HEK293 (cell line): ENCODE data around the gene RASL11B.

ENCODE experiments used
- CTCF ChIA-PET: fragments of 350-600 bp; formaldehyde crosslinking; extraction: SDS; loops from one replicate; lab custom pipeline; 2021; ENCODE audit warnings: antibody characterized with exemption; lab: Yijun Ruan, JAX
- POLR2A ChIA-PET: fragments of 300-600 bp; formaldehyde crosslinking; extraction: SDS; loops from one replicate; lab custom pipeline; 2020; ENCODE audit warnings: antibody characterized with exemption, inconsistent platforms; lab: Yijun Ruan, JAX
- H3K27ac ChIP-seq: fragments of 200-500 bp; sonication (Bioruptor generic); 2 replicates; pipeline ENCODE4 v1.5.1; 2014; ENCODE audit warnings: low read depth, low read length, control low read depth, inconsistent platforms; ENCODE audit errors: extremely low read depth
- H3K36me3 ChIP-seq, 2 experiments: fragments of 200-500 bp in 1 of 2; sonication (Bioruptor generic) in 1 of 2; 1 replicate in 1 of 2; 2 replicates in 1 of 2; pipeline ENCODE4 v1.5.1; 2014 to 2017; ENCODE audit warnings: inconsistent platforms in 2 of 2, low read length in 2 of 2; ENCODE audit not compliant: control insufficient read depth in 2 of 2, insufficient read depth in 1 of 2
- H3K4me1 ChIP-seq: fragments of 200-500 bp; sonication (Bioruptor generic); 2 replicates; pipeline ENCODE4 v1.5.1; 2014; ENCODE audit warnings: mild to moderate bottlenecking, low read length, inconsistent platforms; ENCODE audit not compliant: control insufficient read depth, insufficient read depth
- H3K4me3 ChIP-seq: 2 replicates; pipeline ENCODE4 v1.5.1; 2011; ENCODE audit warnings: low read depth, mild to moderate bottlenecking, control low read depth, low read length, moderate library complexity
- H3K9me3 ChIP-seq: fragments of 200-500 bp; sonication (Bioruptor generic); 2 replicates; pipeline ENCODE4 v1.5.1; 2014; ENCODE audit warnings: low read depth, low read length, inconsistent platforms; ENCODE audit not compliant: control insufficient read depth, insufficient read depth
- GLIS1 ChIP-seq: fragments of 450-650 bp; formaldehyde crosslinking; IDR thresholded peaks from 2 replicates; pipeline ENCODE4 v1.5.1; 2016; ENCODE audit warnings: missing biosample characterization, missing genetic modification characterization
- KLF10 ChIP-seq: fragments of 450-650 bp; IDR thresholded peaks from 2 replicates; pipeline ENCODE4 v1.5.1; 2018; ENCODE audit warnings: missing biosample characterization, mild to moderate bottlenecking, missing genetic modification characterization
- ZNF121 ChIP-seq: fragments of 450-650 bp; formaldehyde crosslinking; IDR thresholded peaks from 2 replicates; pipeline ENCODE4 v1.5.1; 2016; ENCODE audit warnings: missing biosample characterization, missing genetic modification characterization
- ZNF157 ChIP-seq: fragments of 450-650 bp; formaldehyde crosslinking; IDR thresholded peaks from 2 replicates; pipeline ENCODE4 v1.5.1; 2016; ENCODE audit warnings: missing biosample characterization, missing genetic modification characterization
- ZNF214 ChIP-seq: fragments of 450-650 bp; formaldehyde crosslinking; IDR thresholded peaks from 2 replicates; pipeline ENCODE4 v1.5.1; 2017; ENCODE audit warnings: missing biosample characterization, mild to moderate bottlenecking, missing genetic modification characterization, borderline replicate concordance
- ZNF366 ChIP-seq: fragments of 450-650 bp; formaldehyde crosslinking; conservative IDR thresholded peaks from 2 replicates; pipeline ENCODE4 v1.5.1; 2016; ENCODE audit warnings: missing biosample characterization, missing genetic modification characterization
- ZNF423 ChIP-seq: fragments of 450-650 bp; formaldehyde crosslinking; IDR thresholded peaks from 2 replicates; pipeline ENCODE4 v1.5.1; 2016; ENCODE audit warnings: missing biosample characterization, missing genetic modification characterization
- ZNF629 ChIP-seq: fragments of 450-650 bp; formaldehyde crosslinking; IDR thresholded peaks from 2 replicates; pipeline ENCODE4 v1.5.1; 2017; ENCODE audit warnings: missing biosample characterization, missing genetic modification characterization
- ZNF791 ChIP-seq: fragments of 450-650 bp; formaldehyde crosslinking; IDR thresholded peaks from 2 replicates; pipeline ENCODE4 v1.5.1; 2016; ENCODE audit warnings: missing biosample characterization, missing genetic modification characterization
- TF ChIP-seq, protein P1 (sequence below): fragments of 450-650 bp; formaldehyde crosslinking; conservative IDR thresholded peaks from 2 replicates; pipeline ENCODE4 v1.5.1; 2016; ENCODE audit warnings: low read depth, missing biosample characterization, missing genetic modification characterization
- TF ChIP-seq, protein P2 (sequence below): fragments of 450-650 bp; formaldehyde crosslinking; IDR thresholded peaks from 2 replicates; pipeline ENCODE4 v1.5.1; 2016; ENCODE audit warnings: missing biosample characterization, missing genetic modification characterization
- TF ChIP-seq, protein P3 (sequence below): fragments of 450-650 bp; IDR thresholded peaks from 2 replicates; pipeline ENCODE4 v1.5.1; 2018; ENCODE audit warnings: missing biosample characterization, mild to moderate bottlenecking, missing genetic modification characterization
- TF ChIP-seq, protein P4 (sequence below): IDR thresholded peaks from 2 replicates; pipeline ENCODE4 v1.6.1; 2011; ENCODE audit warnings: mild to moderate bottlenecking, low read depth, low read length, borderline replicate concordance
- TF ChIP-seq, protein P5 (sequence below): fragments of 450-650 bp; formaldehyde crosslinking; IDR thresholded peaks from 2 replicates; pipeline ENCODE4 v1.5.1; 2016; ENCODE audit warnings: missing biosample characterization, missing genetic modification characterization
- TF ChIP-seq, protein P6 (sequence below): fragments of 450-650 bp; formaldehyde crosslinking; IDR thresholded peaks from 2 replicates; pipeline ENCODE4 v1.5.1; 2016; ENCODE audit warnings: missing biosample characterization, missing genetic modification characterization, borderline replicate concordance

RASL11B gene

DNA sequence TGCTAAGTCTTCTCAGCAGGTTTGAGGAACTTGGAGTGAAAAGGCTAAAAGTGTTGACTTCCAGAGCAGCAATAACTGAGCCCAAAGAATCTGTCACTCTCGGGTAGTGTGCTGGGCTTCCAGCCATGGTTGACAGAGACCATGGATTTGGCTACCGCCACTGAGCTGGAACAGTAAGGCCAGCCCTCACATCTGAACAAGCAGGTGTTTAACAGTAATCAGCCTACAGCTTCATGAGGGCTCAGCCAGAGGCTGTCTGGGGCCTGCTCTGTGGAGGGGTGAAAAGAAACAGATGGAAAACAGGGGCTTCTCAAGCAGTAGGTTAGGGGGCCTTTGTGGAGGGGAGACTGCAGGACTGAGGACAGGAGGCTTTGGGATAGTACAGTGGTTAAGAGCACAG is 14.9 kb downstream of the RASL11B start:
- H3K27ac ChIP-seq, result no peak overlapping the region
- POLR2A ChIA-PET, result no interaction called here
- H3K36me3 ChIP-seq, result no peaks in the 10 kb centered on the region
- TF ChIP-seq ZNF121 (tag by site-specific recombination), result no peak
- TF ChIP-seq, protein P1, sequence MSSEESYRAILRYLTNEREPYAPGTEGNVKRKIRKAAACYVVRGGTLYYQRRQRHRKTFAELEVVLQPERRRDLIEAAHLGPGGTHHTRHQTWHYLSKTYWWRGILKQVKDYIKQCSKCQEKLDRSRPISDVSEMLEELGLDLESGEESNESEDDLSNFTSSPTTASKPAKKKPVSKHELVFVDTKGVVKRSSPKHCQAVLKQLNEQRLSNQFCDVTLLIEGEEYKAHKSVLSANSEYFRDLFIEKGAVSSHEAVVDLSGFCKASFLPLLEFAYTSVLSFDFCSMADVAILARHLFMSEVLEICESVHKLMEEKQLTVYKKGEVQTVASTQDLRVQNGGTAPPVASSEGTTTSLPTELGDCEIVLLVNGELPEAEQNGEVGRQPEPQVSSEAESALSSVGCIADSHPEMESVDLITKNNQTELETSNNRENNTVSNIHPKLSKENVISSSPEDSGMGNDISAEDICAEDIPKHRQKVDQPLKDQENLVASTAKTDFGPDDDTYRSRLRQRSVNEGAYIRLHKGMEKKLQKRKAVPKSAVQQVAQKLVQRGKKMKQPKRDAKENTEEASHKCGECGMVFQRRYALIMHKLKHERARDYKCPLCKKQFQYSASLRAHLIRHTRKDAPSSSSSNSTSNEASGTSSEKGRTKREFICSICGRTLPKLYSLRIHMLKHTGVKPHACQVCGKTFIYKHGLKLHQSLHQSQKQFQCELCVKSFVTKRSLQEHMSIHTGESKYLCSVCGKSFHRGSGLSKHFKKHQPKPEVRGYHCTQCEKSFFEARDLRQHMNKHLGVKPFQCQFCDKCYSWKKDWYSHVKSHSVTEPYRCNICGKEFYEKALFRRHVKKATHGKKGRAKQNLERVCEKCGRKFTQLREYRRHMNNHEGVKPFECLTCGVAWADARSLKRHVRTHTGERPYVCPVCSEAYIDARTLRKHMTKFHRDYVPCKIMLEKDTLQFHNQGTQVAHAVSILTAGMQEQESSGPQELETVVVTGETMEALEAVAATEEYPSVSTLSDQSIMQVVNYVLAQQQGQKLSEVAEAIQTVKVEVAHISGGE, result no peak
- TF ChIP-seq, protein P2, sequence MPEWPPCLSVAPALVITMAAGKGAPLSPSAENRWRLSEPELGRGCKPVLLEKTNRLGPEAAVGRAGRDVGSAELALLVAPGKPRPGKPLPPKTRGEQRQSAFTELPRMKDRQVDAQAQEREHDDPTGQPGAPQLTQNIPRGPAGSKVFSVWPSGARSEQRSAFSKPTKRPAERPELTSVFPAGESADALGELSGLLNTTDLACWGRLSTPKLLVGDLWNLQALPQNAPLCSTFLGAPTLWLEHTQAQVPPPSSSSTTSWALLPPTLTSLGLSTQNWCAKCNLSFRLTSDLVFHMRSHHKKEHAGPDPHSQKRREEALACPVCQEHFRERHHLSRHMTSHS, result no peak
- no peak for TF ChIP-seq ZNF423 (tag by site-specific recombination)
- TF ChIP-seq, protein P3, sequence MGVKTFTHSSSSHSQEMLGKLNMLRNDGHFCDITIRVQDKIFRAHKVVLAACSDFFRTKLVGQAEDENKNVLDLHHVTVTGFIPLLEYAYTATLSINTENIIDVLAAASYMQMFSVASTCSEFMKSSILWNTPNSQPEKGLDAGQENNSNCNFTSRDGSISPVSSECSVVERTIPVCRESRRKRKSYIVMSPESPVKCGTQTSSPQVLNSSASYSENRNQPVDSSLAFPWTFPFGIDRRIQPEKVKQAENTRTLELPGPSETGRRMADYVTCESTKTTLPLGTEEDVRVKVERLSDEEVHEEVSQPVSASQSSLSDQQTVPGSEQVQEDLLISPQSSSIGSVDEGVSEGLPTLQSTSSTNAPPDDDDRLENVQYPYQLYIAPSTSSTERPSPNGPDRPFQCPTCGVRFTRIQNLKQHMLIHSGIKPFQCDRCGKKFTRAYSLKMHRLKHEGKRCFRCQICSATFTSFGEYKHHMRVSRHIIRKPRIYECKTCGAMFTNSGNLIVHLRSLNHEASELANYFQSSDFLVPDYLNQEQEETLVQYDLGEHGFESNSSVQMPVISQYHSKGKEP (tag by site-specific recombination), result no peak
- TF ChIP-seq GLIS1 (tag by site-specific recombination), result no peak
- no peak for TF ChIP-seq ZNF214 (tag by site-specific recombination)
- TF ChIP-seq, protein P4, sequence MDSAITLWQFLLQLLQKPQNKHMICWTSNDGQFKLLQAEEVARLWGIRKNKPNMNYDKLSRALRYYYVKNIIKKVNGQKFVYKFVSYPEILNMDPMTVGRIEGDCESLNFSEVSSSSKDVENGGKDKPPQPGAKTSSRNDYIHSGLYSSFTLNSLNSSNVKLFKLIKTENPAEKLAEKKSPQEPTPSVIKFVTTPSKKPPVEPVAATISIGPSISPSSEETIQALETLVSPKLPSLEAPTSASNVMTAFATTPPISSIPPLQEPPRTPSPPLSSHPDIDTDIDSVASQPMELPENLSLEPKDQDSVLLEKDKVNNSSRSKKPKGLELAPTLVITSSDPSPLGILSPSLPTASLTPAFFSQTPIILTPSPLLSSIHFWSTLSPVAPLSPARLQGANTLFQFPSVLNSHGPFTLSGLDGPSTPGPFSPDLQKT, result no peak
- TF ChIP-seq ZNF157 (tag by site-specific recombination), result no peak
- TF ChIP-seq KLF10 (tag by site-specific recombination), result no peak
- TF ChIP-seq, protein P5, sequence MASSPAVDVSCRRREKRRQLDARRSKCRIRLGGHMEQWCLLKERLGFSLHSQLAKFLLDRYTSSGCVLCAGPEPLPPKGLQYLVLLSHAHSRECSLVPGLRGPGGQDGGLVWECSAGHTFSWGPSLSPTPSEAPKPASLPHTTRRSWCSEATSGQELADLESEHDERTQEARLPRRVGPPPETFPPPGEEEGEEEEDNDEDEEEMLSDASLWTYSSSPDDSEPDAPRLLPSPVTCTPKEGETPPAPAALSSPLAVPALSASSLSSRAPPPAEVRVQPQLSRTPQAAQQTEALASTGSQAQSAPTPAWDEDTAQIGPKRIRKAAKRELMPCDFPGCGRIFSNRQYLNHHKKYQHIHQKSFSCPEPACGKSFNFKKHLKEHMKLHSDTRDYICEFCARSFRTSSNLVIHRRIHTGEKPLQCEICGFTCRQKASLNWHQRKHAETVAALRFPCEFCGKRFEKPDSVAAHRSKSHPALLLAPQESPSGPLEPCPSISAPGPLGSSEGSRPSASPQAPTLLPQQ, result no peak
- TF ChIP-seq ZNF629 (tag by site-specific recombination), result no peak
- TF ChIP-seq ZNF366 (tag by site-specific recombination), result no peak
- TF ChIP-seq, protein P6, sequence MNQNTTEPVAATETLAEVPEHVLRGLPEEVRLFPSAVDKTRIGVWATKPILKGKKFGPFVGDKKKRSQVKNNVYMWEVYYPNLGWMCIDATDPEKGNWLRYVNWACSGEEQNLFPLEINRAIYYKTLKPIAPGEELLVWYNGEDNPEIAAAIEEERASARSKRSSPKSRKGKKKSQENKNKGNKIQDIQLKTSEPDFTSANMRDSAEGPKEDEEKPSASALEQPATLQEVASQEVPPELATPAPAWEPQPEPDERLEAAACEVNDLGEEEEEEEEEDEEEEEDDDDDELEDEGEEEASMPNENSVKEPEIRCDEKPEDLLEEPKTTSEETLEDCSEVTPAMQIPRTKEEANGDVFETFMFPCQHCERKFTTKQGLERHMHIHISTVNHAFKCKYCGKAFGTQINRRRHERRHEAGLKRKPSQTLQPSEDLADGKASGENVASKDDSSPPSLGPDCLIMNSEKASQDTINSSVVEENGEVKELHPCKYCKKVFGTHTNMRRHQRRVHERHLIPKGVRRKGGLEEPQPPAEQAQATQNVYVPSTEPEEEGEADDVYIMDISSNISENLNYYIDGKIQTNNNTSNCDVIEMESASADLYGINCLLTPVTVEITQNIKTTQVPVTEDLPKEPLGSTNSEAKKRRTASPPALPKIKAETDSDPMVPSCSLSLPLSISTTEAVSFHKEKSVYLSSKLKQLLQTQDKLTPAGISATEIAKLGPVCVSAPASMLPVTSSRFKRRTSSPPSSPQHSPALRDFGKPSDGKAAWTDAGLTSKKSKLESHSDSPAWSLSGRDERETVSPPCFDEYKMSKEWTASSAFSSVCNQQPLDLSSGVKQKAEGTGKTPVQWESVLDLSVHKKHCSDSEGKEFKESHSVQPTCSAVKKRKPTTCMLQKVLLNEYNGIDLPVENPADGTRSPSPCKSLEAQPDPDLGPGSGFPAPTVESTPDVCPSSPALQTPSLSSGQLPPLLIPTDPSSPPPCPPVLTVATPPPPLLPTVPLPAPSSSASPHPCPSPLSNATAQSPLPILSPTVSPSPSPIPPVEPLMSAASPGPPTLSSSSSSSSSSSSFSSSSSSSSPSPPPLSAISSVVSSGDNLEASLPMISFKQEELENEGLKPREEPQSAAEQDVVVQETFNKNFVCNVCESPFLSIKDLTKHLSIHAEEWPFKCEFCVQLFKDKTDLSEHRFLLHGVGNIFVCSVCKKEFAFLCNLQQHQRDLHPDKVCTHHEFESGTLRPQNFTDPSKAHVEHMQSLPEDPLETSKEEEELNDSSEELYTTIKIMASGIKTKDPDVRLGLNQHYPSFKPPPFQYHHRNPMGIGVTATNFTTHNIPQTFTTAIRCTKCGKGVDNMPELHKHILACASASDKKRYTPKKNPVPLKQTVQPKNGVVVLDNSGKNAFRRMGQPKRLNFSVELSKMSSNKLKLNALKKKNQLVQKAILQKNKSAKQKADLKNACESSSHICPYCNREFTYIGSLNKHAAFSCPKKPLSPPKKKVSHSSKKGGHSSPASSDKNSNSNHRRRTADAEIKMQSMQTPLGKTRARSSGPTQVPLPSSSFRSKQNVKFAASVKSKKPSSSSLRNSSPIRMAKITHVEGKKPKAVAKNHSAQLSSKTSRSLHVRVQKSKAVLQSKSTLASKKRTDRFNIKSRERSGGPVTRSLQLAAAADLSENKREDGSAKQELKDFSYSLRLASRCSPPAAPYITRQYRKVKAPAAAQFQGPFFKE (tag by site-specific recombination), result no peak
- no peak for TF ChIP-seq ZNF791 (tag by site-specific recombination)
- CTCF ChIA-PET, result interaction anchor here (0.6 kb wide), 1 partner anchor 1391 kb away, joined by 3 read pairs; no protein-coding TSS in a partner anchor
- H3K9me3 ChIP-seq, result no peaks in the 10 kb centered on the region
- H3K4me3 ChIP-seq, result no peak overlapping the region
- H3K4me1 ChIP-seq, result no peaks in the 10 kb centered on the region
